ENCODE results near the gene IGF2BP2.
"Not testable (repeated sequence)": the region's sequence is repeated elsewhere in the genome, so short reads cannot be mapped to it uniquely, and the experiment has no call there.

Gene IGF2BP2

DNA sequence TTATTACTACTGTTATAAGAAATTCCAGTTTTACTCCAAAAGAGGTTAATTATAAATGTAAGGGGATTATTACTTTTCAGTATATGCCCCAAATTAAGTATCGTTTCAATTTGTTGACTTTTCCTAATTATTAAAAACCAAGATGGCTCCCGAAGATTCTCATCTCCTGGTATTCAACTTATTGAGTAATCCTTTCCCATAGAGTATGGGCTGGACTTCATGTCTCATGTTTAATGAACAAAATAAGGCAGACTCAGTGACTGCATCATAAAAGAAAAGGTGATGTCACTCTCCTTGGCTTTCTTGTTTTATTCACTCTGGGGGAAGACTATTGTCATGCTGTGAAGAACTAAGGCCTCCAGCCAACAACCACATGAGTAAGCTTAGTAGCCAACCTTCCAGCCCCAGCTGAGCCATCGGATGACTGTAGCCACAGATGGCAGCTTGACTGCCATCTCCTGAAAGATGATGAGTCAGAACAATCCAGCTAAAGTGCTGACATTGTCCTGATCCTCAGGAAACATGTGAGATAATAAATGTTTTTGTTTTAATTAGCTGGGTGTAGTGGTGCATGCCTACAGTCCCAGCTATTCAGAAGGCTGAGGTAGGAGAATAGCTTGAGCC, 17.3 kb downstream of the IGF2BP2 start:
- no peak for DNase-seq (ENCODE audit: extremely low read depth in 1 of 2, low read depth in 1 of 2)

- DNase-seq (ENCODE audit: extremely low read depth in 1 of 2, low read depth in 1 of 2), result not testable (repeated sequence)
Observed at GRCh38 chr3:185798831-185799110, 26.1 kb downstream of the IGF2BP2 start.

DNA sequence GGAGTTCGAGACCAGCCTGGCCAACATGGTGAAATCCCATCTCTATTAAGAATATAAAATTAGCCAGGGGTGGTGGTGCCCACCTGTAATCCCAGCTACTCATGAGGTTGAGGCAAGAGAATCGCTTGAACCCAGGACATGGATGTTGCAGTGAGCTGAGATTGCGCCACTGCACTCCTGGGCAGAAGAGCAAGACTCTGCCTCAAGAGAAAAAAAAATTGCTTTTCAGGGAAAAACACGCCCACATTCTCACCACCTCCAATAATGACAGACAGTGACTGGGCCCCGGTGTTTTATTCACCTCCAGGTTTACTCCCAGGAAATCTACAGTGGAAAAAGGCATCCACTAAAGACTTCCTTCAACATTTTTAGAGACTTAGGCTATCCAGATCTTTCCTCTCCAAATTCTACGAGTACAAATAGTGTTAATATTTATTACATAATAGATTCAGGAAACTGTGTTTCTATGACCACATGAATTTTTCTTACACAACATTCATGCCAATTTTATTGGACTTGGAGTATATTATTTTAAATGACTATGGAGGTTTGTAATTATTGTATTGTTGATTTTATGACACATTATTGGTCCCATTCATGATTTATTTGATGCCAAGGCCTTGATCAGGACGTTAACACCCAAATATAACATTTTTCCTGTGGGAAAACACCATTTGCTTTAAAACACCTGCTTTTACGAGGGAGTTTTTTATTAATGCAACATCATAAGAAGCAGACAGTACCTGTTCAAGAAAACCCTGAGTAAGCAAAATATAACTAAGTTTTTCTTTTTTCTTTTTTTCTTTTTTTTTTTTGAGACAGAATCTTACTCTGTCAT, 26.6 kb downstream of the IGF2BP2 start:
- no peak for DNase-seq (ENCODE audit: extremely low read depth in 1 of 2, low read depth in 1 of 2)

- no peak for DNase-seq (ENCODE audit: extremely low read depth in 1 of 2, low read depth in 1 of 2)
Observed at GRCh38 chr3:185797108-185797881, 27.5 kb downstream of the IGF2BP2 start.

GRCh38 chr3:185796431-185797107, 28.3 kb downstream of the IGF2BP2 start:
- DNase-seq (ENCODE audit: extremely low read depth in 1 of 2, low read depth in 1 of 2), result no peak

GRCh38 chr3:185793381-185793780, 31.5 kb downstream of the IGF2BP2 start:
- DNase-seq (ENCODE audit: extremely low read depth in 1 of 2, low read depth in 1 of 2), result no peak

DNA sequence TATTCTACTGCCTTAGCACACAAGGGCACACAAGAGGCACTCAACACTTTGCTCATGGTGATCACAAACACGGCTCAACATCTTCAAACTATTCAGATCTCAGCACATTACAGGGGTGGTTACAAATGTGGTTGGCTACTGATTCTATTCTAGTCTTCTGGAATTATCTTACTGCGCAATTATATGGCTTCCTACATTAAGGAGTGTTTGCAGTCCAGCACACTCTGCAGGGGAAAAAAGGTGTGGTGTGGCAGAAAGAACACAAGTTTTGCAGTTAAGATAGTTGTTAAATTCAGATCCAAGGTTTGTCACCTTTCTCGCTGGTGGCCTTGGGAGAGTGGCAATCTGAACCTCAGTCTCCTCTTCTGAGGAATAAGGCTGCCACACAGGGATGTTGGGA, 31.9 kb downstream of the IGF2BP2 start:
- DNase-seq (ENCODE audit: extremely low read depth in 1 of 2, low read depth in 1 of 2), result no peak

- DNase-seq (ENCODE audit: extremely low read depth in 1 of 2, low read depth in 1 of 2), result no peak
Observed at GRCh38 chr3:185789891-185790830, 34.7 kb downstream of the IGF2BP2 start.

GRCh38 chr3:185789134-185789533, 35.7 kb downstream of the IGF2BP2 start:
- no peak for DNase-seq (ENCODE audit: extremely low read depth in 1 of 2, low read depth in 1 of 2)

DNA sequence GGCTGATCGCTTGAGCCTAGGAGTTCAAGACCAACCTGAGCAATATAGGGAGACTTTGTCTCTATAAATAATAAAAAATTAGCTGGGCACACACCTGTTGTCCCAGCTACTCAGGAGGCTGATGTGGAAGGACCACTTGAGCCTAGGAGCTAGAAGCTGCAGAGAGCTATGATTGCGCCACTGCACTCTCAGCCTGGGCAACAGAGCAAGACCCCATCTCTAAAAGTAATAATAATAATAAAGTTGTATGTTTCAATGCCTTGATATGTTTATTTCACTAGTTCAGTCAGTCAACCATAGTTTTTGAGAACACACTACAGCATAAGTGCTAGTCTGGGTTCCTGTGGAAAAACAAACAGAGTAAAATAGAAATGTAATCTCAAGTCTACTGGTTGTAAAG, 36.5 kb downstream of the IGF2BP2 start:
- DNase-seq (ENCODE audit: extremely low read depth in 1 of 2, low read depth in 1 of 2), result no peak

DNA sequence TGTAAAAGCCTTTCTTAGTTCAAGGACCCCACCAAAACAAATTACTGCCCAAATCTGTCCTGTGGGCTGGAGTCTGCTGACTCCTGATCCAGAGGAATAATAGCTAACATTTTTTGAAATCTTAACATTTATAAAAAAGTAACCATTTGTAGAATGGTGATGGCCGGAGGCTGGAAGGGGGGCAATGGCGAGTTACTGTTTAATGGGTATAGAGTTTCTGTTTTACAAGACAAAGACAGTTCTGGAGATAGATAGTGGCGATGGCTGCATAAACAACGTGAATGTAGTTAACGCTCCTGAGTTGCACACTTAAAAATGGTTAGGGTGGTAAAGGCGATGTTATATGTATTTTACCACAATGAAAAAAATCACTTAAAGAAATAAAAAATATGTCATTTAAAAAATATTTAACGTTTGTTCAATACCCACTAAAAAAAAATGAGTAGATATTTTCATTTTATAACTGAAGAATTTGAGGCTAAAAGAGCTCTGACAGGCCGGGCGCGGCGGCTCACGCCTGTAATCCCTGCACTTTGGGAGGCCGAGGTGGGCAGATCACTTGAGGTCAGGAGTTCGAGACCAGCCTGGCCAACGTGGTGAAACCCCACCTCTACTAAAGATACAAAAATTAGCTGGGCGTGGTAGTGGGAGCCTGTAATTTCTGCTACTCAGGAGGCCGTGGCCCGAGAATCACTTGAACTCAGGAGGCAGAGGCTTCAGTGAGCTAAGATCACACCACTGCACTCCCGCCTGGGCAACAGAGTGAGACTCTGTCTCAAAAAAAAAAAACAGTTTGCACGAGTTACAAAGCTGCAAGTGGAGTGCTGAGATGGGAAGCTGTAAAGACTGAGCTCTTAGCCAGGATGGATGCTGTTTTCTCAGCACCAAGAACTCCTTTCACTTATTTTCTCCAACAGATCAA, 37.6 kb downstream of the IGF2BP2 start:
- DNase-seq (ENCODE audit: extremely low read depth in 1 of 2, low read depth in 1 of 2), result no peak

- DNase-seq (ENCODE audit: extremely low read depth in 1 of 2, low read depth in 1 of 2), result not testable (repeated sequence)
Observed at GRCh38 chr3:185786258-185786657, 38.6 kb downstream of the IGF2BP2 start.

GRCh38 chr3:185784317-185784716, 40.5 kb downstream of the IGF2BP2 start:
- DNase-seq (ENCODE audit: extremely low read depth in 1 of 2, low read depth in 1 of 2), result no peak

DNA sequence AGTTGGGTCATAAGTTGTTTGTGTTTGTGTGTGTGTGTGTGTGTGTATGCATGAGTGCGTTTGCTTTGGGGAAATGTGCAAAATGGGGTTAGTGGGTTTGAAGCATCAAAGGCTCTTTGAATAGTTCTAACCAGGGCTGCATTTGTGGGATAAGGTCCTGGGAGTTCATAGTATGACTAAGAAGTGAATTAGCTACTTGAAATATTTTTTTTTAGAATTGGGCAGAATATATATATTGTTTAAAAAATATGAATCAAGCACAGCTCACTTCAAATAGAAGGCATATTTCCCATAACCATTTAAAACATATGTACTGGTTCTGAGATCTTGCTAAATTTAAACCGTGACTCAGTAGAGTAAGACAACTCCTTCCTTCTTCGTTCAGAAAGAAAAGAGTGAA, 43.1 kb downstream of the IGF2BP2 start:
- no peak for DNase-seq (ENCODE audit: extremely low read depth in 1 of 2, low read depth in 1 of 2)

GRCh38 chr3:185779461-185779860, 45.4 kb downstream of the IGF2BP2 start:
- no peak for DNase-seq (ENCODE audit: extremely low read depth in 1 of 2, low read depth in 1 of 2)

DNA sequence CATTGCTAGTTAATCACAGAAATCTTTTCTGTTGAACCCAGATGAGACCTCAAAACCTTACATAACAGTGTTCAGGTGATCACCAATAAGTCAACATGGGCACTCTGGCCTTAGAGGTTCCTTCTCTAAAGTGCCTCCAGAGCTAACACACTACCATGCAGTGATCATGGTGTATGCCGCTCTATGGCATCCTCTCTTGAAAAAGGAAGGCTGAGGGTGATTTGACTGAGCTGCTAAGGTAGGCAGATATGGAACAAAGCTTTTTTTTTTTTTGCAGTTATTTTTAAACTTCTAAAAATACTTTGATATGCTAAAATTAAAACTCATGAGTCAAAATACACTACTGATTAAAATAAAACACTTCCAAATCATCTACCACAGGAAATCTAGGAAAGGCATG, 46.0 kb downstream of the IGF2BP2 start:
- no peak for DNase-seq (ENCODE audit: extremely low read depth in 1 of 2, low read depth in 1 of 2)

DNA sequence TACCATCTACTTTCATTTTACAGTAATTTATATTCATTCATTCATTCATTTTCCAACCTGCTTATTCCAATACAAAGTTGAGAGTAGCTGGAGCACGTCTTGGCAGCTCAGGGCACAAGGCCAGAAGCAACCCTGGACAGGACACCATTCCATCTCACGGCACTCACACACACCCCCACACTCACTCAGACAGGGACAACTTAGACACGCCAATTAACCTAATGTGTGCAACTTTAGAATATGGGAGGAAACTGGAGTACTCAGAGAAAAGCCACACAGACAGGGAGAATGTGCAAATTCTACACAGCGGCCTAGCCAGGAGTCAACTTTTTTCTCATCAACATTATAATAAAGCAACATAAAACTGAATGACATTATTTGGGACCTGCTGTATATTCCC, 46.7 kb downstream of the IGF2BP2 start:
- no peak for DNase-seq (ENCODE audit: extremely low read depth in 1 of 2, low read depth in 1 of 2)

GRCh38 chr3:185770109-185770508, 54.7 kb downstream of the IGF2BP2 start:
- no peak for DNase-seq (ENCODE audit: extremely low read depth in 1 of 2, low read depth in 1 of 2)

GRCh38 chr3:185768578-185768982, 56.3 kb downstream of the IGF2BP2 start:
- peak; percentile 1 to 46 for DNase-seq (ENCODE audit: extremely low read depth in 1 of 2, low read depth in 1 of 2)
